HG03558 (cell line): ENCODE results near the gene HOXC10.

Experiments
- ATAC-seq: cut with Tn5 transposase; IDR thresholded peaks from one replicate; pipeline ENCODE4 v1.9.1; 2021; ENCODE audit warnings: moderate number of reproducible peaks; ENCODE audit not compliant: unreplicated experiment; ENCODE audit errors: extremely low read depth

The HOXC10 gene

GRCh38 chr12:53988541-53989226, 3.7 kb downstream of the HOXC10 start:
- no peak for ATAC-seq

GRCh38 chr12:53989227-53990113, 4.5 kb downstream of the HOXC10 start:
- no peak for ATAC-seq

DNA sequence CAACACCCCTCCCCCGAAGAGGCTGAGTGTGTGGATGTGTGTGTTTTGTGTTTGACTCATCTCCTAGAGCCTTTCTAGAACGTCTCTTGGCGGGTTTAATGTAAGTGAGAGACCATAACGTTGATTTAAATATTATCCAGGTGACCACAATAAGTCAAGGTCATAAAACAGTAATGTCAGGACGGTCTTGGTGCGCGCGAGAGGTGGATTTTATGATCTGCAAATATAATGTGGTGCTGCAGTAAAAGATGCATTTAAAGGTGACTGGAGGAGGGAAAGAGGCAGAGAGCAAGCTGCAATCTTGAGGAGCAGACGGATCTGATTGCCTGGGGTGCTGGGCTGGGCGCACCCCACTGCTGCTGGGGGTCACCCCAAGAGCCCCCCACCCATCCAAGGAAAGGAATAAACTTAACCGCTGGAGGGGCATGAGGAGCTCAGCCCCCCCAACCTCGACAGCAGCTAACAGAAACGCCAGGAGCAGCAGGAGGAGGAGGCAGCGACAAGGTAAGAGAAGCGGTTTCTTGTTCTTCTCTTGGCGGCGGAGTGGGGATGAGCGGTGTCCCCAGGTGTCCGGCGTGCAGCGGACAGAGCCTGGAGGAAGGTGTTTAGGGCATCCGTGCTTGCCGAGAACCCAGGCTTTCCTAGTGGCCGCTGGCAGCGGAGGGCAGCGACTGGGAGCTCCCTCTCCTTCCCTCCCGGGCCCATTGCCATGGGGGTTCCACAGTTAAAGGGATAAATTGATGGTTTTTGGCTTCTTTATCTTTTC, 5.5 kb downstream of the HOXC10 start:
- ATAC-seq = no peak

DNA sequence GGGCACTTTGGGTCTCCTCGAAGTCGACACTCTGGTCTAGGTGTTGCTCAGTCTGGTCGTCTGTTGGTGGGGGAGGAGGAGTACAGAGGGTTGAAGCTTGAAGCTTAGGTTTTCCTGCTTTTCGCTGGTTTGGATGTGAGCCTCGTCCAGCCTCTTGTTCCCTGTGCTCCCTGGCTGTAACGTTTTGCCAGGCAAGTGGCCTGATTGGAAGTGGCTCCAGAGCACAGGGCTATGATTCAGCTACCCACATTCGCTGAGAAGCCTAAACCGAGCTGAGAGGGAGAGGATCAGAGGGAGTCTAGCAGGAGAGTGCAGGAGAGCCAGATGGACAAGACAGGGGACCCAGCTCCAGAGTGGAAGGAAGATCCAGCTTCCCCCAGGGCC, 6.1 kb downstream of the HOXC10 start:
- ATAC-seq = no peak

- no peak for ATAC-seq
Observed at GRCh38 chr12:53992377-53992889, 7.5 kb downstream of the HOXC10 start.

- no peak for ATAC-seq
Observed at GRCh38 chr12:53993162-53994008, 8.4 kb downstream of the HOXC10 start.

- no peak for ATAC-seq
Observed at GRCh38 chr12:53994009-53994263, 9.0 kb downstream of the HOXC10 start.

DNA sequence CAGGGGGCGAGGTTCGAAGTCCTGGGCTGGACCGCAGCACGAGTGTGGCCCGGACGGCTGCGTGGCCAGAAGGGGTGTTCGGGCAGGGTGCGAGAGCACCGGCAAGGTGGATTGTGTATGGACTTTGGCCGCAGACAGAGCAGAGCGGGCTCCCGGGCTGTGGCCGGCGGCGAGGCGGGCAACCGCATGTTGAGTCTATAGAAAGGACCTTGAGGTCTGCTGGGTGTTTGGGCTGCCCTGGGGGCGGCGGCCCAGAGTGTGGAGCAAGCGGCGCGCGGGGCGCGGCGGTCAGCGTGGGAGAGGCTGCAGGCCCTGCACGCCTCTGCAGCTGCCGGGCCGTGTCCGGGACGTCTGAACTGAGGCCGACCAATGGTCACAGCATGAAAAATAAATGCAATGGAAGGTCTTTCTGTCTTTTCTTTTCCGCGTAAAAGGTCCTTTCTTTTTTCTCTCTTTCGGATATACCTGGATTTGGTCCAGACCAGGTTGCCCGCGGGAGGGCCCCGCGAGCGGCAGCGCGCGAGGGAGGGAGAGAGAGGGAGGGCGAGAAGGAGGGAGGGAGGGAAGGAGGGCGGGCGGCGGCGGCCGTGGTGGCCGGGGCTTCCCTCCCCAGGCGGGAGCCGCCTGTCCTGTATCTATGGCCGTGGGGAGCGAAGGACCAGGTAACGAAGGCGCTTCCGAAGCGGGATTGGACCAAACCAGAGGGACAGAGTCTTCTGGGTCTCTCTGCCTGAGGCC, 9.5 kb downstream of the HOXC10 start:
- no peak for ATAC-seq

DNA sequence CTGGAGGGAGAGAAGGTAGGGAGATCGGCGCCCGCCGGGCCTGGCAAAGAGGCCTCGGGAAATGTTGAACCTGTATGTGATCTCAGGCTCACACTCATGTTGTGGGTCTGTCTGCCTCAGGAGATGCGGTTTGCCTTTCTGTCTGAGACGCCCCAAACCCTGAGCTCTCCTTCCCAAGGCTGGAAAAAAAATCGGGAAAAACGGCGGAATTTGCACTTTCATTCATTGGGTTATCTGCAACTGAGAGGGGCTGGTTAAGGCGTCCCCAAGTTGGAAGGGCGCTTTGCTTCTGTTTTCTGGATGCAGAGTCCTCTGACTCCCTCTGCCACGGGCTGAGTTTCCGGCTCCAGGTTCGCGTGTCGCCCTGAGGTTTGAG, 10.0 kb downstream of the HOXC10 start:
- ATAC-seq = no peak

DNA sequence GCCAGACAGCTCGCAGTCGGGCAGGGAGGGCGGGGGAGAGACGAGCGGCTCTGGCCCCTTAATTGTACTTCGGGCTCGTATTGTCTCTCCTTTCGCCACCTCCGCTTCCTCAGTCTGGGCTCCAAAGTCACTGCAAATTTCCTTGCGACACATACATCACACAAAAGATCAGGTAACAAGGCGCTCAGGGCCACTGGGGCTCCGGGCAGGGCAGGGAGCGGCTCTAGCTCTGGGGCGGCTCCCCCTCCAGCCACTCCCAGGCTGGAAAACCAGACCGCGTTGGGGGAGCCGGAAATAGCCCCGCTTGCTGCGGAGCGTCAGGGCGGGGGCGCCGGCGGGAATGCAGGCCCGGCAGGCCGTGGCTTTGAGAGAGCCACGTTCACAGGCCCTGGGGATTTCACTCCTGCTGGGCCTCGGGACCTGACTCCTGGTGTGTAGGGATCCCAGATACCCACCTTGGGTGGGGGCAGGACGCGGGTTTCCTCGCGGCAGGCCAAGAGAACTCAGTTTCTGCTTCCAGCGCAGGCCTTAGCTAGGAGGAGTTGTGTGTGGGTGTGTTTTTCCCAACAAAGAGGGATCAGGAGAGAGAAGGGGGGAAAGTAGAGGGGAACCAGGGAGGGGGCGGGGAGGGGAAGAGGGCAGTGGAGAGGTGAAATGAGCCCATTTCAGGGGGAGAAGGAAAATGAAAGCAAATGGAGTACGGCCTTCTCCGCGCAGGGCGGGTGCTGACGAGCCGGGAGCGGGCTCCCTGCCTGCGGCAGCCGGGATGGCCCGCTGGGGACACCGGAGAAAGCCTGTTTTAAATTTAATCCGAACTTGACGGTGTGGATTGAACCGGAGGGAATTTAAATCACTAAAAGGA, 10.7 kb downstream of the HOXC10 start:
- no peak for ATAC-seq

GRCh38 chr12:53996240-53997203, 11.6 kb downstream of the HOXC10 start:
- ATAC-seq = no peak

- ATAC-seq = no peak
Observed at GRCh38 chr12:53997204-53998109, 12.5 kb downstream of the HOXC10 start.

DNA sequence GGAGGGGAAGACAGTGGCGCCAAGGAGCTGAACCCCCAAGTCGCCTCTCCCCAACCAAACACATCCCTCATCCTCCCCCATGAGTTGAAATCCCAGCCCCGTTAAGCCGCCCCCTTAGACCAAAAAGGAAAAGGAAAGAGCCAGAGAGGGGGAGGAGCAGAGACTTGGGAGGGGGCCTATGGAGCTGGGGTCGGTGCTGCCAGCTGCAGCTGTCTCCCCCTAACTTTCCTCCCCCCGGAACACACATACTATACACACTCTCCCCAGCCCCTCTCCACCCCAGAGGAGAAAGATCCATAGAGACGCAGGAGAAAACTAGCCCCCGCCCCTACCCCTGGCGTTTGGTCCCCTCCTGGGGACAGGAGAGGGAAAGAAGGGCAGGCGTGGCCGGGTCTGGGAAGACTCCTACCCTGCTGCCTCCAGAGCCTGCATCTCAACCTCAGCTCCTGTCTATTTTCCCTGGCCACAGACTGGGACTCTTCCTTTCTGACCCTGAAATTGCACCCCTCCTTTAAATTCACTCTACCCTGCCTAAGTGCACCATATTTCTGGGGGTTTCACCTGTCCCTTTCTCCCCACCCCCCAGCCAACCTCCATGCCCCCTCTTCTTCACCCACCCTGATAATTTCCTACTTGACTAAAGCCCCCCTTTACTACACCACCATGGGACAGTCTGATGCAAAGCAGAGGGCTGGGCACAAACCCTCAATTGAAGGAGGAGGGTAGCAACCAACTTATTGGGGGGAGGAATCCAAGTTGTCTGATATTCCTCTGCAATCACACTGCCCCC, 13.4 kb downstream of the HOXC10 start:
- no peak for ATAC-seq

GRCh38 chr12:53998900-53999236, 13.9 kb downstream of the HOXC10 start:
- no peak for ATAC-seq

- no peak for ATAC-seq
Observed at GRCh38 chr12:53999559-54000115, 14.7 kb downstream of the HOXC10 start.
